NCI-H2029 (cell line): ENCODE data around the gene SFXN4.
"Not testable (repeated sequence)": the region's sequence is repeated elsewhere in the genome, so short reads cannot be mapped to it uniquely, and the experiment has no call there.

ENCODE experiments used
- DNase-seq: peaks from one replicate; lab custom pipeline; 2025; lab: John Stamatoyannopoulos, UW

SFXN4 gene

GRCh38 chr10:119105899-119106298 is 59.6 kb downstream of the SFXN4 start:
- DNase-seq, result not testable (repeated sequence)

GRCh38 chr10:119105155-119105554 is 60.4 kb downstream of the SFXN4 start:
- no peak for DNase-seq

- DNase-seq, result no peak
Observed at GRCh38 chr10:119104654-119105015, 60.9 kb downstream of the SFXN4 start.

GRCh38 chr10:119103903-119104653 is 61.4 kb downstream of the SFXN4 start, which contains the start of gene DENND10:
DENND10 (plus strand) TSS chr10:119104113; CDS start chr10:119104143, 30 bp downstream.
- DNase-seq, result peak; percentile 11

GRCh38 chr10:119103241-119103902 is 62.1 kb downstream of the SFXN4 start:
- DNase-seq, result no peak

- peak; percentile 28 for DNase-seq
Observed at GRCh38 chr10:119101366-119102098, 64.0 kb downstream of the SFXN4 start.

GRCh38 chr10:119100434-119101238 is 64.9 kb downstream of the SFXN4 start:
- no peak for DNase-seq

GRCh38 chr10:119098576-119098975 is 66.9 kb downstream of the SFXN4 start:
- DNase-seq, result no peak

- DNase-seq, result not testable (repeated sequence)
Observed at GRCh38 chr10:119096641-119097415, 68.7 kb downstream of the SFXN4 start.

GRCh38 chr10:119095640-119096039 is 69.9 kb downstream of the SFXN4 start:
- no peak for DNase-seq

GRCh38 chr10:119090968-119091367 is 74.5 kb downstream of the SFXN4 start:
- DNase-seq, result no peak
